K562 treated with DMSO at 1 percent for 24 hours (cell line): ENCODE data around the gene CRB3. TPM values are rescaled to one million over a fixed set of nuclear protein-coding genes. Genes with fewer than 3 reads are reported as not detected.

Experiments used
- total RNA-seq: library from RNA; unstranded; fragments of 300-600 nt; gene quantifications from 2 replicates; pipeline ENCODE4 v1.2.3, GENCODE V29; 2022; ENCODE audit warnings: low read depth; ENCODE audit not compliant: insufficient read depth

The CRB3 gene
- not detected in 2 replicates for total RNA-seq

DNA sequence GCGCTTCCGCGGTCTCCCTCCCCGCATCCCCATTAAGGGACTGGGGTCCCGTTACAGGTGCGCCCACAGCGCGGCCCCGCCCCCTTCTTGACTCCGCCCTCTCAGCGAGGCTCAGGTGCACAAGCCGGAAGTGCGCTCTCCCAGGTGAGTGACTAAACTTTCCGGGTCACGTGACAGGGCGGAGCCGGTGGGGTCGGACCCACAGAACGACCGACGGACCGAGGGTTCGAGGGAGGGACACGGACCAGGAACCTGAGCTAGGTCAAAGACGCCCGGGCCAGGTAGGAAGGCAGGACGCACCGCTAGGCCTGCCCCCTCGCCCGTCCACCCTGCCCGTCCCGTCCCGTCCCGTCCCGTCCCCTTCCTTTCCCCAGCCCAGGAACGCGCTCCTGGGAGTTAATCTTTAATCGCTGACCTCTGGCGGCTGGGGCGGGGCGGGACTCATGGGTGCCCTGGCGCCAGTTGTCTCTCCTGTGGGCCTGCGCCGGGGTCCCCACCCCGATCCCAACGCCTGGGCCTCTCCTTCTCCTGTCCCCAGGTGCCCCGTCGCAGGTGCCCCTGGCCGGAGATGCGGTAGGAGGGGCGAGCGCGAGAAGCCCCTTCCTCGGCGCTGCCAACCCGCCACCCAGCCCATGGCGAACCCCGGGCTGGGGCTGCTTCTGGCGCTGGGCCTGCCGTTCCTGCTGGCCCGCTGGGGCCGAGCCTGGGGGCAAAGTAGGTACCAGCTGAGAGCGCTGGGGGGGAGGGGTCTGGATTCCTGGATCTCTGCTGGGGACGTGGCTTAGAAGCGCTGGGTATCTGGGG, at the start of gene CRB3:
Gene CRB3 (plus strand): TSS at position 202 of the 804 bp plus-strand sequence. CDS start 431 bp downstream, at position 633.

GRCh38 chr19:6424195-6424938, 39.7 kb upstream of the CRB3 start, which contains the start of gene KHSRP:
KHSRP (minus strand) TSS chr19:6424811; CDS start chr19:6424701, 110 bp downstream.

GRCh38 chr19:6433663-6434062, 30.4 kb upstream of the CRB3 start, which contains the start of gene SLC25A41:
SLC25A41 (minus strand) TSS chr19:6433763; CDS start chr19:6433693, 70 bp downstream.

DNA sequence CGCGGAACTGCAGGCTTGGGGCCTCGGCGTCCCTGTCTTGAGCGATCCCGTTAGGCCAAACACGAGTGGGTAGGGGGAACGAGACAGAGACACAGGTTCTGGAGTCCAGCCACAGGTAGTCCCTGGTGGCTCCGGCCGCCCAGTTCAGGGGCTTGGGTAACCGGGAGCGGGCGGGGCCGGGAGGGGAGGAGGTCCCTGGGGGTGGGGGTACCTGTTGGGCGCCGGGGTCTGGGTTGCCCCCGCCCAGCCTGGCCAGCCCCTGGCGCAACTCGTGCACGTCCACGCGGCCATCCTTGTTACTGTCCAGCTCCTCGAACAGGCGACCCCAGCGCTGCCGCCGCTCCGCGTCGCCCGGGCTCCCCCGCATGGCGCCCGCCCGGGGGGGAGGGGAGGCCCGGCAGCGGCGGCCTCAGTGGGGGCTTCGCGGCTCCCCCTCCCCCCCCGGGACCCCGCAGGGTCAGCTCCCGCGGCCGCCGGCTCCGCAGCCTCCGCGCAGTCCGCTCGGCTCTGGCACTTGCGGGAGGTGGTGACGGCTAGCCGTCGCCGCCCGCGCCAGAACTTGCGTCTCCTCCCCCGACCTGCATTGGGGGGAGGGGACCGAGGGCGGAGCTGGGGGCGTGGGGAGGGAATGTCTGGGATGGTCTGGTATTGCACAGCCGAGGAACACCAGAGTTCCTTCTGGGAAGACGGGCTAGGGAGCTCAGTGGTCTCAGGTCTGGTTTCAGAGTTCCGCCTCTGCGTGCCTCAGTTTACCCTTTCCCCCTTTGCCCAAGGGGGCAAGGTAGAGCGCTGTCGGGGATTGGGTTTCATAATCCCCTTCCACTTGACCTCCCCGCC, 4.6 kb upstream of the CRB3 start, which contains the start of gene SLC25A23:
Gene SLC25A23 (minus strand): TSS at position 531 of the 837 bp plus-strand sequence. CDS start 164 bp downstream, at position 367.

GRCh38 chr19:6481541-6482342, 17.7 kb downstream of the CRB3 start, which contains the start of gene DENND1C:
DENND1C (minus strand) TSS chr19:6481787; CDS start chr19:6481695, 92 bp downstream.

GRCh38 chr19:6501740-6502648, 37.9 kb downstream of the CRB3 start, which contains the start of gene TUBB4A:
TUBB4A (minus strand) TSS chr19:6502309; CDS start chr19:6502212, 97 bp downstream.

Other genes with a start within 250 kb of the CRB3 start
- gene MLLT1, start 184.3 kb upstream of the CRB3 start, total RNA-seq, result 58.5 and 62.8 TPM in 2 replicates
- gene ACER1, start 130.7 kb upstream of the CRB3 start, total RNA-seq, result not detected in 2 replicates
- gene CLPP, start 102.7 kb upstream of the CRB3 start, total RNA-seq, result 133 and 161 TPM in 2 replicates
- gene ALKBH7, start 91.5 kb upstream of the CRB3 start, total RNA-seq, result 125 and 131 TPM in 2 replicates
- gene PSPN, start 88.3 kb upstream of the CRB3 start, total RNA-seq, result 2.2 and 3.4 TPM in 2 replicates
- 102 and 110 TPM in 2 replicates for gene GTF2F1, start 71.1 kb upstream of the CRB3 start, total RNA-seq
- 551 and 560 TPM in 2 replicates for gene KHSRP, start 39.5 kb upstream of the CRB3 start, total RNA-seq
- 2.0 and 3.0 TPM in 2 replicates for gene SLC25A41, start 30.5 kb upstream of the CRB3 start, total RNA-seq
- gene SLC25A23, start 4.5 kb upstream of the CRB3 start, total RNA-seq, result 74.5 and 77.3 TPM in 2 replicates
- gene DENND1C, start 17.5 kb downstream of the CRB3 start, total RNA-seq, result 1.5 and 2.0 TPM in 2 replicates
- gene TUBB4A, start 38.0 kb downstream of the CRB3 start, total RNA-seq, result 11.9 and 12.3 TPM in 2 replicates
- gene TNFSF9, start 66.8 kb downstream of the CRB3 start, total RNA-seq, result 56.3 and 65.2 TPM in 2 replicates
- 7.6 and 10.3 TPM in 2 replicates for gene CD70, start 126.9 kb downstream of the CRB3 start, total RNA-seq
- 0.10 and 0.27 TPM in 2 replicates for gene TNFSF14, start 205.9 kb downstream of the CRB3 start, total RNA-seq